ENCODE measurements around the gene CCDC102A.
"Not testable (repeated sequence)": the region's sequence is repeated elsewhere in the genome, so short reads cannot be mapped to it uniquely, and the experiment has no call there.

The CCDC102A gene

DNA sequence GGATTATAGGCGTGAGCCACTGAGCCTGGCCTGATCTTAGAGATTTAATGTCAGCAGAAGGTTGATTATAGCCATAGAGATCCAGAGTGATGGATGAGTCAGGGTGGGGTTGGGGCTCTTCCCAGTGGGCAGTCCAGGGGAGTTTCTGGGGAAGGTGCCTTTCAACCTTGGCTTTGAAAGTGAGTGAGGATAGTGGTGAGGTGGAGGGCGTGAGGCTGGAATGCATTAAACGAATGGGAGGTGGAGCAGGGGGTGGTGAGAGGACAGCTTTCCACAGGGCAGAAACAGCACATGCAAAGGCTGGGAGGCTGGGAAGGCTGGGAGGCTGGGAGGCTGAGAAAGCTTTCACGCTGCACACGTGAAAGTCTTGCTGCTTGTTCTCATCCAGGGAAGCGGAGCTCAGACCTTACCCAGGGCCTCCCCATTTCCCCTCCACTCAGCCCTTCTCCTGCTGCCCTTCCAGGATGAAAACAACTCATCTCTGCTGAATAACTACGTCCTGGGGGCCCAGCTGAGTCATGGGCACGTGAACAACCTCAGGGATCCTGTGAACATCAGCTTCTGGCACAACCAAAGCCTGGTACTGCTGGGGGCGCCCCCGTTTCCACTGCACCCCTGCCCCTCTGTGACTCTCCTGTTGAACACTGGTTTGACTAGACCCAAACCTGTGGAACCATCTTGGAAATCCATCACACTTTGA lies 28.4 kb upstream of the CCDC102A start:
- DNase-seq, result no peak

DNA sequence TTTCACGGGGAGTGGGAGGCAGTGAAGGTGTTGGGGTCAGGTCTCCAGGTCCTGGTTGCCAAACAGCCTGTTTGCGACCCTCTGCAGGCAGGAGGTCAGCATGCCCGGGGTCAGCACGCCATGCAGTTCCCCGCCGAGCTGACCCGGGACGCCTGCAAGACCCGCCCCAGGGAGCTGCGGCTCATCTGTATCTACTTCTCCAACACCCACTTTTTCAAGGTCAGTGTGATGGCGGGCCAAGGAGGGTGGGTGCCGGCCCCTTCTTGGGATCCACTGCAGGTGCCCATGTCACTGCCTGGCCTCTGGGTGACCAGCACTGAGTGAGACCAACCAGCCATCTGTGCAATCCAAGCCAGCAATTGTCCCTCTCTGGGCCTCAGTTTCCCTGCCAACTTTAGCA lies 27.4 kb upstream of the CCDC102A start:
- DNase-seq, result no peak

DNA sequence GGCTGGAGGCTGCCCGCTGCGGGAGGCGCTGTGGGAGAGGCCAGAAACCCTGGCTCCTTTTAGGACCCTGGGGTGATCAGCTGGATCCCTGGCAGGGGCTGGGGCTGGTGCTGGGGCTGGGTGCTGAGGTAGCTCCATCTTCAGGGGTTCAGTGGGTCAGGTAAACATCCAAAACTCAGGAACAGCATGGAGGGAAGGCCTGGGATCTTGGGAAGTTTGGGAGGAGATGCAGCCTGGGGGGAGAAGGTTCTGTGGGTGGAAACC lies 27.0 kb upstream of the CCDC102A start:
- no peak for DNase-seq

DNA sequence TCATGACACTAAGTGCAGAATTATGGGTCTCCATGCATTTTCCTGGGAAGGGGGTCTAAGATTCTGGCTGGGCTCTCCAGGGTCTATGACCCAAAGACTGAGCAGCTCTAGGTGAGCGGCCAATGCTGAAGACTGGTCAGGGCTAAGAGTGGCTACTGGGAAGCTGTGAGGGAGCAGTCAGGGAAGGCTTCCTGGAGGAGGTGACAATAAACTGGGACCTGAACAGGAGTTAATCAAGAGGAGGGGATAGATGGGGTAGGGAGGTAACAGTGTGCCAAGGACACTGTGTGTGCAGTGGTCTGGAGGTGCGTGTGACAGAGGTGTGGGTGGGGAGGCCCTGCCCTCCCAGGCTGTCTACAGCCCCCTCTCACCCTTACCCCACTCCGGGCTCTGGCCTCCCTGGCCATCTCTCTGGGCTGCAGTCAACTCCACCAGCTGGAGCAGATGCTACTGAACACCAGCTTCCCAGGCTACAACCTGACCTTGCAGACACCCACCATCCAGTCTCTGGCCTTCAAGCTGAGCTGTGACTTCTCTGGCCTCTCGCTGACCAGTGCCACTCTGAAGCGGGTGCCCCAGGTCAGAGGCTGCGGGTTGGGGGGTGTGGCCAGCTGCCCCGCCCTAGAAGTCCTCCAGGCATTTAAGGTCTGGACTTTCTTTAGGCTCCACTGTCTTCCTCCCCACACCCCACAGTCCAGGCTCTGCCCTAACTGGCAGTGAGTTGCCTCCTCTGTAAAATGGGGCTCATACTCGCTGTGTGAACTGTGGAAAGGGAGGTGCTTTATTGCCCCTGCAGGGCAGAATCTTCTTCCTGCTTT lies 26.5 kb upstream of the CCDC102A start:
- no peak for DNase-seq

DNA sequence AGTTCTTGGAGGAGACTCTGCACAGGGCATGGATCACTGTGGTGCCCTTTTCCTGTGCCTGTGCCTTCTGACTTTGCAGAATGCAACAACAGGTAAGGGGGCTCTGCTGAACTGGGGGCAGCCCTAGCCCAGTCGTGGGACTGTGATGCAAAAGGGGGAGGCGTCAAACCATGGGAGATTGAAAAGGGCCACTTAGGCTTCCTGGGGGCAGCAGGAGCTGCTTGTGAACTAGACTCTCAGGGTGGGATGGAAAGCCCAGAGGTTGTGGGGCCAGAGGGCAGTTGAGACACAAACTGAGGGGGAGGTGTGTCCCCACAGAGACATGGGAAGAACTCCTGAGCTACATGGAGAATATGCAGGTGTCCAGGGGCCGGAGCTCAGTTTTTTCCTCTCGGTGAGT lies 25.7 kb upstream of the CCDC102A start:
- DNase-seq, result no peak

DNA sequence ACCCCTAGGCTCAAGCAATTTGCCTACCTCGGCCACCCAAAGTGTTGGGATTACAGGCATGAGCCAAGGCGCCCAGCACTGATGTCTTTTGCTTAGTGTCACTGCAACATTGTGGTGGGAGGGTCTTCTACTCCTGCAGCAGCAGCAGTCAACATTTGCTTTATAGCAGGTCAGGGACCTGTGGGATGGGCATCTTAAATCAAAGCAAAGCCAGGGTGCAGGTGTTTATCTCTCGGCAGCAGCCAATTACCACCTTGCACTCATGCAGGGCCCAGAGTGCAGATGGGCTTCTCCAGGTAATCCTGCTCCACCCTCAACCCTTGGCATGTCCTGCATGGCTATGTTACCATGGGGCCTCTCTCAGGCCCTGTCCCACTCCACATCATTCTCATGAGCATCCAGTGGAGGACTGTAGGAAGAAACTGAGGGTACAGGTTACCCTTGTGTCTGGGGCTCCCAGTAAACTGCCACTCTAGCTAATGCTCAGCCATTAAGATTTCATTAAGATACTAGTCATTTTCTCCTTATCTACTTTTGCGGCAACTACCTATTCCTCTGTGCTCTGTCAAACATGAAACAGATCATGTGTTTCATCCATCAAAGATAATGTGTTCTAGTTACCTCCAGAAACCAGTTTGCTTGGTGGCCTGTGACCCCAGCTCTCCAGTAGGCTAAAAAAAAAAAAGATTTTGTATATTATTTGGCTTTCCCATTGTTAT lies 22.9 kb upstream of the CCDC102A start:
- DNase-seq, result no peak

DNA sequence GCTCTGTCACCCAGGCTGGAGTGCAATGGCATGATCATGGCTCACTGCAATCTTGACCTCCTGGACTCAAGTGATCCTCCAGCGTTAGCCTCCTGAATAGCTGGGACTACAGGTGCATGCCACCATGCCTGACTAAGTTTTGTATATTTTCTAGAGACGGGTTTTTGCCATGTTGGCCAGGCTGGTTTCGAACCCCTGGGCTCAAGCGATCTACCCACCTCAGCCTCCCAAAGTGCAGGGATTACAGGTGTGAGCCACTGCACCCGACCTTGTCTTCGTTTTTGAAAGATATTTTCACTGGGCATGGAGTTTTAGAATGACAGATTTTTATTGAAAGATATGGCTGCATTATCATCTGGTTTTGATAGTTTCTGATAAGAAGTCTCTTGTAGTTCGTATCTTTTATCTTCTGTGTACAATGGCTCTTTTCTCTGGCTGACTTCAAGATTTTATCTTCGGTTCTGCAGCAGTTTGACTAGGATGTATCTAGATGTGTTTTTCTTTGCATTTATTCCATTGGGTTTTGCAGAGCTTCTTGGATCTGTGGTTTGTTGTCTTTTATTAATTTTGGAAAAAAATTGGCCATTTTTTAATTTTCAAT lies 20.7 kb upstream of the CCDC102A start:
- DNase-seq, result no peak

DNA sequence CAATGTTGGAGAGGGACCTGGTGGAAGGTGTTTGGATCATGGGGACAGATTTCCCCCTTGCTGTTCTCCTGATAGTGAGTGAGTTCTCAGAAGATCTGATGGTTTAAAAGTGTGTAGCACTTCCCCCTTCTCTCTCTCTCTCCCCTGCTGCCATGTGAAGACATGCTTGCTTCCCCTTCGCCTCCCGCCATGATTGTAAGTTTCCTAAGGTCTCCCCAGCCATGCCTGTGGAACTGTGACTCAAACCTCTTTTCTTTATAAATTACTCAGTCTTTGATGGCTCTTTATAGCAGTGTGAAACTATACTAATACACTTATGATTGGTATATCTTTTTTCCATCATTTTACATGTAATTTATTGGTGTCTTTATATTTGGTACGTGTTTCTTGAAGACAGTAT lies 19.5 kb upstream of the CCDC102A start:
- no peak for DNase-seq

DNA sequence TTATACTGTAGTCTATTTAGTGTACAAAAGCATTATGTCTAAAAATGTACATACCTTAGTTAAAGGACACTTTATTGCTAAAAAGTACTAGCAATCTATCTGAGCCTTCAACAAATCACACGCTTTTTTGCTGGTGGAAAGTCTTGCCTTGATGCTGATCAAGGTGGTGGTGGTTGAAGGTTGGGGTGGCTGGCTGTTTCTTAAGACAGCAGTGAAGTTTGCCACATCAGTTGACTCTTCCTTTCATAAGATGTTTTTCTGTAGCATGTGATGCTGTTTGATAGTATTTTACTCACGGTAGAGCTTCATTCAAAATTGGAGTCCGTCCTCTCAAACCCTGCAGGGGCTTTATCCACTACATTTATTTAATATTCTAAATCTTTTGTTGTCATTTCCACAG lies 14.7 kb upstream of the CCDC102A start:
- DNase-seq, result no peak

DNA sequence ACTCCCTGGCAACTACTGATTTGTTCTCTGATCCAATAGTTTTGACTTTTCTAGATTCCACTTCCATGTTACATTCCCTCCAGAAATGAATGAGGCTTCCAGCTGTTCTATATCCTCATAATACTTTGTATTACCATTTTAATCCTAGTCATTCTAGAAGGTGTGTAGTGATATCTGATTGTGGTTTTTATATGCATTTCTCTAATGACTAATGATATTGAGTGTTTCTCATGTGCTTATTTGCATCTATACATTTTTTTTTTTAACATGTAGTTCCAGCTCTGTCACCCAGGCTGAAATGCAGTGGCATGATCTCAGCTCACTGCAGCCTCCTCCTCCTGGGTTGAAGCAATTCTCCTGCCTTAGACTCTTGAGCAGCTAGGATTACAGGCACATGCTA lies 13.4 kb upstream of the CCDC102A start:
- DNase-seq, result no peak

DNA sequence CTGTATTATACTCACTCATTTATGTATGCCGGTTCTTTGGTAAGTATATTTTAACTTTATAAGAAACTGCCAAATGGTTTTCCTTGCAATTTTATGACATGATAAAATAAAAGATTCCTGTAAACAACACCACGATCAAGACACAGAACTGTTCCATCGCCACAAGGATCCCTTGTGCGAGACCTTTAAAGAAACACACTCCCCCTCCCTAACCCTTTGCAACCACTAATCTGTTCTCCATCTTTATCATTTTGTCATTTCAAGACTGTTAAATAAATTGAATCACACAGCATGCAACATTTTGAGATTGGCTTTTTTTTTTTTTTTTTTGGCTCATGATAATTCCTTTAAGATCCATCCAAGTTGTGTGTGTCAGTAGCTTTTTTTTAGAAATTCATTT lies 12.0 kb upstream of the CCDC102A start:
- DNase-seq, result no peak

DNA sequence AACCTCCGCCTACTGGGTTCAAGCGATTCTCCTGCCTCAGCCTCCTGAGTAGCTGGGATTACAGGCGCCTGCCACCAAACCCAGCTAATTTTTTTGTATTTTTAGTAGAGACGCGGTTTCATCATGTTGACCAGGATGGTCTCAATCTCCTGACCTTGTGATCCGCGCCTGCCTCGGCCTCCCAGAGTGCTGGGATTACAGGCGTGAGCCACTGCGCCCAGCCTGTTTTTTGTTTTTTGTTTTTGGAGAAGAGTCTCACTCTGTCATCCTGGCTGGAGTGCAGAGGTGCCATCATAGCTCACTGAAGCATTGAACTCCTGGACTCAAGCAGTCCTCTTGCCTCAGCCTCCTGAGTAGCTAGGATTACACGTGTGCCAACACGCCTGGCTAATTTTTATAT lies 11.2 kb upstream of the CCDC102A start:
- not testable (repeated sequence) for DNase-seq

DNA sequence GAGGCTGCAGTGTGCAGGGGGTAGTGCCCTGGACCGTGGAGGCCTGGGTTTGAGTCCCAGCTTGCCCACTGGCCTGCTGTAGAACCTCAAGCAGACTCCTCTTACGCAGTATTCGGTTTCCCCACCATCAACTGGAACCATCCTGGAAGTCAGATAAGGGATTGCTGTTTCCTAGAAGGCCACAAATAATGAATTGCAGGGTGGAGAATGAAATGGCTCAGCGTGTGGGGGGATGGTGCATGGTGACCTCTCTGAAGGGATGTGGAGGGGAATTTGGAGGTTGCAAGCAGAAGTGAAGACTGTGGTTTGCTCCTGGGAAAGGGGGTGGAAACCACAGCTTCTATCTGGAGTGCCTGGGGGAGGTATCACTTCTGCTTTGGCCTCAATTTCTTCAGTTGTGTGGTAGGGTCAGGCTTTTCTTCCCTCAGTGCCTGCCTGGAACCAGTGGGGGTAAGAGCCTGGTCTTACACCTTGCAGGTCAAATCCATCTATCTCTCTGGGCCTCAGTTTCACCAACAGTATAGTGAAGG lies 7.8 kb upstream of the CCDC102A start:
- no peak for DNase-seq

DNA sequence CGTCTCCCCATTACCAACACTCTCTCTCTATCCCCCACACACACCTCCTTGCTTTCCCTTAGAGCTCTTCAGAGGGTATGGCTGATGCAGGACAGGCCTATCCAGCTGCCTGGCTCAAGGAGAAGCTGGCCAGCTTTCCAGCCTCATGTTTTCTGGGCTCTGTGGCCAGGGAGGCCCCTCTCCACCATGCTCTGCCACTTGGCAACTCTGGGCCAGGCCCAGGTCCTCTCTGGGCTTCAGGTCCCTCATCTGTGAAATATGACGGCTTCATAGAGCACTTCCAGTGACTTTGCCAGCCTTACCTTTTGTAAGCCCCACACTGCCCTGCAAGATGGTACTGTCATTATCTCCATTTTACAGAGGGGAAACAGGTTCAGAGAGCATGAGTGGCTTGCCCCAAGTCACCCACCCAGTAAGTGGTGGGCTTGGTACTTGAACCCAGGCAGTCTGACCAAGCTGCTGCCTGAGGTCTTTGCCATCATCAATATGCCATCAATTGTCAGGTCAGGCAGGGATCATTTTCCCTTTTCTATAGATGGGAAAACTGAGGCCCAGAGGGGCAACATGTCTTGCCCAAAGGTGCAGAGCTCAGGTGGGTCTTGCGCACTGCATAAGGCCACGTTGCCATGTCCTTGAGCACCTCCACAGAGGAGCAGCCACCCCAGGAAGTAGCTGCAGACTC lies 5.5 kb upstream of the CCDC102A start:
- DNase-seq, result no peak

DNA sequence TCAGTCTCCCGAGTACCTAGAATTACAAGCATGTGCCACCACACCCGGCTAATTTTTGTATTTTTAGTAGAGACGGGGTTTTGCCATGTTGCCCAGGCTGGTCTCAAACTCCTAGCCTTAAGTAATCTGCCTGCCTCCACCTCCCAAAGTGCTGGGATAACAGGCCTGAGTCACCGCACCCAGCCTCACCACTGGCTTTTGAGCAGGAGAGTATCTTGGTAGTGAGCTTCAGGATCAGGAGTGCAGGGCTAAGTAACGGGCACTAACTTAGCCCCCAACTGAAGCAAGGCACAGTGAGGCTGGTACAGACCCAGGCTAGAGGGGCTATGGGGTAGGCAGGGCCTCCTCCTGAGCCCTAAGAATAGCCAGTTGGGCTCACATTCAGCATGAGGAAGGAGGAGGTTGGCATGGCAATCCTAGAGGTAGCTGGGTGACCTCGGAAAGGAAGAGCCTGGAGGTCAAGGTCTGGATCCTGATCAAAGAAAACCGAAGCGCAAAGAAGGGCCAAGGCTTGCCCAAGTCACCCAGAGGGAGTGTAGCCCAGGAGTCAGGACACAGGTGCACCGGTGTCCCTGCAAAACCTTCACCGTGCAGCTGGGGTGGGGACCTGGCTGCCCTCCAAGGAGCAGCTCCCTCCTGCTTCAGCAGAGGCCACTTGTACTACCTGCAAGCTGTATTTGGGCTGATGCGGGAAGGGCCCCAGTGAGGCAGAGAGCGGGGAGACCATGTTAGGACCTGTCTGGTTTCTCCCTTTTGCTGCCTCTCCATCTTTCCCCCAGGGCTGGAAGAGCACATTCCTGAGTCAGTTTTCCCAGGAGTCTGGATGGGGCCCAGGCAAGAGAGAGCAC lies 4.8 kb upstream of the CCDC102A start:
- DNase-seq, result peak; percentile 24

DNA sequence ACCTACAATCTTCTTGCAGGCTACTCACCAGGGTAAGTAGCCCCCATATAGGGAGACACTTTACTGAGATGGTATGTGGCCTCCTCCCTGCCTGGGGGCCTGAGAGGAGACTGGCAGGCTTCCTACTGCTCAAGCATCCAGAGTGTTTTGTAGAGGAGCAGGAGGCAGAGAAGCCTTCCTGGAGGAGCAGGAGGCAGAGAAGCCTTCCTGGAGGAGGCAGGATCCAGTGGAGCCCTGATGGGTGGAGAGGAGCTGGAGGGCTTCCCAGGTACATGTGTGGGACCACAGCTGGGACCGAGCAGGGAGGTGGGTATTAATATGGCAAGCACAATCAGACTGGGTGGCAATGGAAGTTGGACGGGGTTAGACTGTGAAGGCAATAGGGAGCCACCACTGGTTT lies 4.0 kb upstream of the CCDC102A start:
- DNase-seq, result no peak

DNA sequence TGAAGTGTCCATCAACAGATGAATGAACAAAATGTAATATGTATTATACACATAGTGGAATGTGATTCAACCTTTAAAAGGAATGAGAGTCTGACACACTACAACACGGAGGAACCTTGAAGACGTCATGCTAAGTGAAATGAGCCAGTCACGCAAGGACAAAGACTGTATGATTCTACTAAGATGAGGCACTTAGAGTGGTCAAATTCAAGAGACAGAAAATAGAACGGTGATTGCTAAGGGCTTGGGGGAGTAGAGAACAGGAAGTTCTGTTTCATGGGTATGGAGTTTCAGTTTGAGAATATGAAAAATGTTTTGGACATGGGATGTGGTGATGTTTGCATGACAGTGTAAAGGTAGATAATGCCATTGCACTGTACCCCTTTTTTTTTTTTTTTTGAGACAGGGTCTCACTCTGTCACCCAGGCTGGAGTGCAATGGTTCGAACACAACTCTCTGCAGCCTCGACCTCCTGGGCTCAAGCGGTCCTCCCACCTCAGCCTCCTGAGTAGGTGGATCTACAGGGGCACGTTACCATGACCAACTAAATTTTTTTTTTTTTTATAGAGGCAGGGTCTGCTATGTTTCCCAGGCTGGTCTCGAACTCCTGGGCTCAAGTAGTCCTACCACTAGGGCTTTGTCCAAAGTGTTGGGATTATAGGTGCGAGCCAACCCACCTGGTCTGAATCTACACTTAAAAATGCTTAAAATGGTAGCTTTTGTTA lies 2.9 kb upstream of the CCDC102A start:
- no peak for DNase-seq

DNA sequence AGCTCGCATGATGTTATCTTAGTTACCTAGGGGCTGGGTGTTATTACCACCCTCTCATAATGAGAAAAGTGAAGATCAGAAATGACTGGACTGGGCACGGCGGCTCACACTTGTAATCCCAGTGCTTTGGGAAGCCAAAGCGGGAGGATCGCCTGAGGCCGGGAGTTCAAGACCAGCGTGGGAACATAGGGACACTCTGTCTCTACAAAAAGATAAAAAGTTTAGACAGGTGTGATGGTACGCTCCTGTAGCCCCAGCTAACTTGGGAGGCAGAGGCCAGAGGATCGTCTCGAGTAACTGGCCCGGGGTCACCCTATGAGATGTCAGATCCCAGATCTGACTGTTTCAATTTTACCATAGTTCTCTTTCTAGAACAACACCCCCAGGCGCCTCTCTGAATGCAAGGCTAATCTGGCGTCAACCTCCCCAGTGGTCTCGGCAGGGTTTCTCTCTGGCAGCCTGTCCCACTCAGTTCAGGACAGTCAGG lies 1.9 kb upstream of the CCDC102A start:
- DNase-seq, result no peak

DNA sequence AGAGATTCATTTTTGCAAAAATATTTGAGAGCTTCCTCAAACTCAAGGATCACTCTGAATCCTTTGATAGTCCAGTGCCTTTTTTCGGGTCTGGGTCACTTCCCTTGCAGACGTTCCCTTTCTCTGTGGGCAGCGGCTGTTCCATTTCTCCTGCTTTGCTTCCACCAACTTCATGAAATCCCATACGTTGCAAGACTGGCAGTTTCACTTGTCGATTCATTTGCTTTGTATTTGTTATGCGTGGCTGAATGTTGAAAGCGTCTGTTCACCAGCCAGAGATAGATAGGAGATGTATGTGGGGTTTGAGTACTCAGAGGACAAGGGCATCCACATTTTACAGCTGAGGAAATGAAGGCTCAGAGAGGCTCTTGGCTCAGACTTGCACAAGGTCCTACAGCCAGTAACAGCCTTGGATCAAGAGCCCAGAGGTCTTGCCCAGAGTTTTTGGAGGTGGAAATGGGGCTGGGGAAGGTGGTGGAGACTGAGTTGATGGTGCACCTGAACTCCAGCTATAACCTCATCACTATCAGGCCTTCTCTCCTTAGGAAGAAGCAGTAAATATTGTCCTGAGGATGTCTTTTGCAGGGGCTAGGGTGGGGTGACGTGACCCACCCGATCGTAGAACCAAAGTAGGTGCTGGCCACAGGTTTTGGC lies 1.3 kb upstream of the CCDC102A start:
- no peak for DNase-seq

DNA sequence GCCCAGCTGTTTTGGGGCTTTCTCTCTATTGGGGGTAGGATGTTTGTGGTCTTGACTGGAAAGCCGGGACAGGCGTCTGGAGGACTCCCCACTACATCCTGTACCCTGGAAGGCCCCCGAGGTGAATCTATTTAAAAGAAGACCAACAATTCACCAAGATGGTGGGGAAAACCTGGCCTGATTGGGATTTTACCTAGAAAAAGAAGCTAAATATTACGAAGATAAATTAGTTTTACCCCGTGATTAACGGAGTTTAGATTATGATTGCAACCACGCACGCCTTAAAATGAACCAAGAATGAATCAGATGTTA lies 779 bp upstream of the CCDC102A start:
- no peak for DNase-seq

Data from NCI-H2171 treated with DMSO at 0.1 percent for 48 hours (cell line).